ENCODE results near the gene PNPLA5.
"Not testable (repeated sequence)": the region's sequence is repeated elsewhere in the genome, so short reads cannot be mapped to it uniquely, and the experiment has no call there.

The PNPLA5 gene

DNA sequence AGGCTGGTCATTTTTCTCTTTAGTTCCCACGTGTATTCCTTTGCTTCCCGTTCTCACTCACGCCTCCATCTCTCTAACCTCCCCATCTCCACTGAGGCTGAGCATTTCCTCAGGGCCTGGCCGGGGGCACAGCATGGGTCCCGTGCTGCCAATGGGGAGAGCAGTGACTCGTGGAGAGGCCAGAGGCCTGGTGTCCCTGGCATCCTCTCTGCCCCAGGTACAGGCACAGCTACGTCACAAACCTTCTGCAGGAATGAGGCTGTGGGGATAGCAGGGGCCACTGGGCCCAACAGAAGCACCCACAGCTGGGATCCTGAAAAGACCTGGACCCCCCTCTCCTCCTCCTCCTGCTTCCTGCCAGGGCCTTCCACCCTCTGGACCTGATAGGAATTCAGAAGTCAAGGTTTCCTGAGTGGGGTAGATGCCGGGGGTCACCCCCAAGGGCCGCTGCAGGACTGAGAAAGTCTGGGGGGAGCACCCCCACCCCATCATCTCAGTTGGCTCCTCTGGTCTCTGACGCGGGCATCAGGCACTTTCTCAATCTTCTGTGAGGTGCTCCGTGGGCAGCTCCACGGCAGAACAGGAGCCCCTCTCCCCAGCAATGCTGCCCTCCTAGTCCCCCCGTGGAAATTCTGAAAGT lies 11.8 kb downstream of the PNPLA5 start:
- Mint-ChIP-seq H3K9me3 (no peaks in the 10 kb centered on the region), H3K27me3 (ENCODE audit: low read depth) (no peaks in the 10 kb centered on the region), H3K36me3 (ENCODE audit: low read depth) (no peaks in the 10 kb centered on the region), H3K27ac (no peak overlapping the region), H3K4me1 (ENCODE audit: low read depth) (no peaks in the 10 kb centered on the region), H3K4me3 (no peak overlapping the region)

DNA sequence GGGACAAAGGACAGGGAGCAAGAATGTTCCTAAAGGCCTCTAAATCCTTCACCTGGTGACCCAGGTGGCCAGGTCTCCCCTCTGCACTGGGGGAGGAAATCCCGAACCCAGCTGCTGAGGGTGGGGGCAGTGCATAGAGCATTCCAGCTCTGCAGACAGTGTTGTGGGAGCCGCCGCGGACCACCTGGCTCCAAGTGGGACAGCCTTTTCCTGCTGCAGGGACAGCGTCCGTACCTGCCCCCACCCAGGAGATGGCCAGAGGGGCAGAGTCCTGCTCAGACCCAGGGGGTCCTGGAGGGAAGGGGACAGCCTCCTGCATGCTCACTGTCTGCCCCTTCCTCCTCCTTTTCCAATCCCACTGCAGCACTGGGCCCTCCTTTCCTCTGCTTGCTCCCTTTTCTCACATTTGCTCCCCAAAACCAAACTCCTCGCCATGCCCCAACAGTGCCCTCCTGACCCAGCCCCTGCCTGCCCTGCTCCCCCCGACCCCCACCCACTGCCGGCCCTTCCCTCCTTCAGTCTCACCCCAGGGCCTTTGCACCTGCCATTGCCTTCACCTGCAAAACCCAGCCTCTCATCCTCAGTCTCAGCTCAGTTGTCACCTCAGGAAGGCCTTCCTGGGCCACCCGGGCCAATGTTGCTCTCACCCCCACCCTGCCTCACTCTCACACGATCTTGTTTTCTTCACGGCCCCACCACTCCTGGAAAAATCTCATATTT lies 12.8 kb downstream of the PNPLA5 start:
- H3K4me3 Mint-ChIP-seq, result no peak overlapping the region
- H3K36me3 Mint-ChIP-seq (ENCODE audit: low read depth), result no peaks in the 10 kb centered on the region
- no peaks in the 10 kb centered on the region for H3K9me3 Mint-ChIP-seq
- H3K27ac Mint-ChIP-seq, result no peak overlapping the region
- H3K4me1 Mint-ChIP-seq (ENCODE audit: low read depth), result no peaks in the 10 kb centered on the region
- H3K27me3 Mint-ChIP-seq (ENCODE audit: low read depth), result no peaks in the 10 kb centered on the region

- no peaks in the 10 kb centered on the region for H3K36me3 Mint-ChIP-seq (ENCODE audit: low read depth)
- no peaks in the 10 kb centered on the region for H3K27me3 Mint-ChIP-seq (ENCODE audit: low read depth)
These were observed 13.6 kb downstream of the PNPLA5 start for GRCh38 chr22:43878079-43878795.

DNA sequence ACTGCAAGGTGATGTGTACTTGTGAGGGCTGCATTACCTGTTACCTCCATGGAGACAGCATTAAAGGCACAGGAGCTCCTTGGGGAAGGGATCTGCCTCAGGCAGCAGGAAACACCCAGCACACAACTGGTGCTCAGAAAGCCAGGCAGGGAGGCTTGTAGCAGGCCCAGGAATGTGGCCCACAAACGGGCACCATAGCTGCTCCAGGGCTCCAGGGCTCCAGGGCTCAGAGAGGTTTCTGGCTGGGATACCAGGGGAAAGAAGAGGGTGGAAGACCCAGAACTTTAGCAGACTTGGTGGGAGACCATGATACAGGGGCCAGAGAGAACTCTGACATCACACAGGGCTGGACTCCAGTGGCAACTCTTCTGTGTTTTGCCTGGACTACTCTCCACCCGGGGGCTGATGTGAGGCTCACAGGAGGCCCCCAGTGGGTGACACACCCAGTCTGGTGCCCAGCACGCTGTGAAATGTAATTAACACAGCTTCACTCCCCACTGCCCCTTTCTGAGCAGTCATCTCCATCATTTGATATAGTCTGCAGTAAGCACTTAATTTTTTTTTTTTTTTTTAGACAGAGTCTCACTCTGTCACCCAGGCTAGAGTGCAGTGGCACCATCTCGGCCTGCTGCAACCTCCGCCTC lies 14.8 kb downstream of the PNPLA5 start:
- no peaks in the 10 kb centered on the region for H3K27me3 Mint-ChIP-seq (ENCODE audit: low read depth)
- H3K36me3 Mint-ChIP-seq (ENCODE audit: low read depth), result no peaks in the 10 kb centered on the region
- no peaks in the 10 kb centered on the region for H3K4me1 Mint-ChIP-seq (ENCODE audit: low read depth)
- no peaks in the 10 kb centered on the region for H3K9me3 Mint-ChIP-seq
- H3K4me3 Mint-ChIP-seq, result no peak overlapping the region
- H3K27ac Mint-ChIP-seq, result no peak overlapping the region

More at GRCh38 chr22:43878079-43878795, 13.6 kb downstream of the PNPLA5 start:
- no peaks in the 10 kb centered on the region for H3K9me3 Mint-ChIP-seq
- no peaks in the 10 kb centered on the region for H3K4me1 Mint-ChIP-seq (ENCODE audit: low read depth)
- H3K27ac Mint-ChIP-seq, result no peak overlapping the region
- H3K4me3 Mint-ChIP-seq, result no peak overlapping the region

DNA sequence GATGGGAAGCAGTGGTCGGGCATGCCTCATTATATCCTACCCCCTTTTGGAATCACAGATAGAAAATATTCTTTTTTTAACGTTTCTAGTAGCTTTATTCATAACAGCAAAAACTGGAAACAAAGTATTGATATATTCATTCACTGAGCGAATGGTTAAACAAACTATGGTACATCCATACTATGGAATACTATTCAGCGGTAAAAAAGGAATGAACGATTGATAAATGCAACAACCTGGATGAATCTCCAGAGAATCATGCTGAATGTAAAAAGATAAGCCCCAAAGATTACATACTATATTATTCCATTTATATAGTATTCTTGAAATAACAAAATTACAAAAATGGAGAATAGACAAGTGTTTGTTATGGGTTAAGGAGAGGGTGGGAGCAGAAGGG lies 22.0 kb downstream of the PNPLA5 start:
- H3K27me3 Mint-ChIP-seq (ENCODE audit: low read depth), result peaks cover 8% of the 10 kb centered on the region
- no peaks in the 10 kb centered on the region for H3K9me3 Mint-ChIP-seq
- H3K4me1 Mint-ChIP-seq (ENCODE audit: low read depth), result no peaks in the 10 kb centered on the region
- H3K27ac Mint-ChIP-seq, result no peak overlapping the region
- H3K36me3 Mint-ChIP-seq (ENCODE audit: low read depth), result no peaks in the 10 kb centered on the region
- H3K4me3 Mint-ChIP-seq, result no peak overlapping the region

- peaks cover 12% of the 10 kb centered on the region for H3K27me3 Mint-ChIP-seq (ENCODE audit: low read depth)
- not testable (repeated sequence) for H3K36me3 Mint-ChIP-seq (ENCODE audit: low read depth); H3K4me3 Mint-ChIP-seq; H3K9me3 Mint-ChIP-seq; H3K4me1 Mint-ChIP-seq (ENCODE audit: low read depth); H3K27ac Mint-ChIP-seq
These were observed 22.8 kb downstream of the PNPLA5 start for GRCh38 chr22:43869001-43869400.

GRCh38 chr22:43867839-43868635 lies 23.8 kb downstream of the PNPLA5 start:
- no peak overlapping the region for H3K4me3 Mint-ChIP-seq
- peaks cover 22% of the 10 kb centered on the region for H3K27me3 Mint-ChIP-seq (ENCODE audit: low read depth)
- H3K4me1 Mint-ChIP-seq (ENCODE audit: low read depth), result no peaks in the 10 kb centered on the region
- H3K9me3 Mint-ChIP-seq, result no peaks in the 10 kb centered on the region
- H3K36me3 Mint-ChIP-seq (ENCODE audit: low read depth), result no peaks in the 10 kb centered on the region
- no peak overlapping the region for H3K27ac Mint-ChIP-seq

- no peaks in the 10 kb centered on the region for H3K36me3 Mint-ChIP-seq (ENCODE audit: low read depth)
- no peak overlapping the region for H3K4me3 Mint-ChIP-seq
- H3K9me3 Mint-ChIP-seq, result no peaks in the 10 kb centered on the region
- no peak overlapping the region for H3K27ac Mint-ChIP-seq
- peaks cover 38% of the 10 kb centered on the region for H3K27me3 Mint-ChIP-seq (ENCODE audit: low read depth)
- H3K4me1 Mint-ChIP-seq (ENCODE audit: low read depth), result no peaks in the 10 kb centered on the region
These were observed 29.0 kb downstream of the PNPLA5 start for GRCh38 chr22:43862882-43863202.

- H3K27me3 Mint-ChIP-seq (ENCODE audit: low read depth), result peaks cover 38% of the 10 kb centered on the region
- no peaks in the 10 kb centered on the region for H3K9me3 Mint-ChIP-seq
- H3K4me3 Mint-ChIP-seq, result no peak within 1 kb of the TSS
These were observed 29.5 kb downstream of the PNPLA5 start, which contains the start of gene SULT4A1 for GRCh38 chr22:43862074-43862881. Gene SULT4A1 (minus strand): TSS chr22:43862513. CDS start chr22:43862382, 131 bp downstream.

DNA sequence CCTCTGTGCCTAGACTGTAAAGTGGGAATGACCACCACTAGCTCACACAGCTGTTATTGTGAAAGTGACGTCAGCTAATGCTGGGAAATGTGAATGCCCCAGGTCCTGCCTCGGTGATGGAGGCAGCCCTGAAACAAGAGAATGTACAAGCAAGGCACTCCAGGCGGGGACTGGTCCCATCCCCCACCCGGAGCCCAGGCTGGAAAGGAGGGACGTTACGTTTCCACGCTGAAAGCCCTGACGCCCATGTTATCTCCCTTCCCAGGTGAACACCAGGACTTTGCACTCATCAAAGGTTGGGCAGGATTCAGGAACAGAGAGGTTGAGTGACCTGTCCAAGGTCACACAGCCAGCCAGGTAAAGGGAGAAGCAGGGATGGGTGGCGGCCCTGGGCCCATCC lies 30.3 kb downstream of the PNPLA5 start:
- no peak overlapping the region for H3K4me3 Mint-ChIP-seq
- no peak overlapping the region for H3K27ac Mint-ChIP-seq
- no peaks in the 10 kb centered on the region for H3K36me3 Mint-ChIP-seq (ENCODE audit: low read depth)
- H3K4me1 Mint-ChIP-seq (ENCODE audit: low read depth), result no peaks in the 10 kb centered on the region
- H3K9me3 Mint-ChIP-seq, result peaks cover 4% of the 10 kb centered on the region
- peaks cover 41% of the 10 kb centered on the region for H3K27me3 Mint-ChIP-seq (ENCODE audit: low read depth)

More at GRCh38 chr22:43862074-43862881, 29.5 kb downstream of the PNPLA5 start, which contains the start of gene SULT4A1:
- Mint-ChIP-seq H3K4me1 (ENCODE audit: low read depth) (no peaks in the 10 kb centered on the region), H3K27ac (no peak within 1 kb of the TSS), H3K36me3 (ENCODE audit: low read depth) (no peaks in the 10 kb centered on the region)

GRCh38 chr22:43860831-43861230 lies 31.0 kb downstream of the PNPLA5 start:
- no peaks in the 10 kb centered on the region for H3K4me1 Mint-ChIP-seq (ENCODE audit: low read depth)
- H3K27ac Mint-ChIP-seq, result no peak overlapping the region
- H3K4me3 Mint-ChIP-seq, result no peak overlapping the region
- H3K36me3 Mint-ChIP-seq (ENCODE audit: low read depth), result no peaks in the 10 kb centered on the region
- peaks cover 41% of the 10 kb centered on the region for H3K27me3 Mint-ChIP-seq (ENCODE audit: low read depth)
- H3K9me3 Mint-ChIP-seq, result peaks cover 4% of the 10 kb centered on the region

GRCh38 chr22:43860126-43860525 lies 31.7 kb downstream of the PNPLA5 start:
- H3K27ac Mint-ChIP-seq, result no peak overlapping the region

GRCh38 chr22:43859621-43860020 lies 32.2 kb downstream of the PNPLA5 start:
- H3K36me3 Mint-ChIP-seq (ENCODE audit: low read depth), result no peaks in the 10 kb centered on the region
- peaks cover 4% of the 10 kb centered on the region for H3K9me3 Mint-ChIP-seq
- H3K4me1 Mint-ChIP-seq (ENCODE audit: low read depth), result no peaks in the 10 kb centered on the region
- no peak overlapping the region for H3K27ac Mint-ChIP-seq
- no peak overlapping the region for H3K4me3 Mint-ChIP-seq
- peaks cover 33% of the 10 kb centered on the region for H3K27me3 Mint-ChIP-seq (ENCODE audit: low read depth)

More at GRCh38 chr22:43860126-43860525, 31.7 kb downstream of the PNPLA5 start:
- H3K27me3 Mint-ChIP-seq (ENCODE audit: low read depth), result peaks cover 37% of the 10 kb centered on the region
- H3K36me3 Mint-ChIP-seq (ENCODE audit: low read depth), result no peaks in the 10 kb centered on the region
- no peaks in the 10 kb centered on the region for H3K4me1 Mint-ChIP-seq (ENCODE audit: low read depth)
- peaks cover 4% of the 10 kb centered on the region for H3K9me3 Mint-ChIP-seq
- no peak overlapping the region for H3K4me3 Mint-ChIP-seq

All from T-helper 1 cell treated with Interleukin-12 subunit alpha and Interleukin-12 subunit beta and Interleukin-4 antibody, amounts not matched to agents 30 μg/mL and 1 μg/mL, for 36 hours (primary cell).